GM08714 (cell line): ENCODE data around the gene TNIP3.
A peak's percentile ranks its signal among the peaks of the same experiment; 100 is the strongest.

Experiments used
- H3K4me3 ChIP-seq: fragments of 200-500 bp; sonication (Bioruptor generic); 2 replicates; pipeline ENCODE4 v1.5.1; 2014; ENCODE audit warnings: mild to moderate bottlenecking, low read length, inconsistent platforms
- ZNF274 ChIP-seq: IDR thresholded peaks from 2 replicates; pipeline ENCODE4 v1.6.1; 2012; ENCODE audit warnings: mild to moderate bottlenecking, low read depth, low read length

TNIP3 gene

DNA sequence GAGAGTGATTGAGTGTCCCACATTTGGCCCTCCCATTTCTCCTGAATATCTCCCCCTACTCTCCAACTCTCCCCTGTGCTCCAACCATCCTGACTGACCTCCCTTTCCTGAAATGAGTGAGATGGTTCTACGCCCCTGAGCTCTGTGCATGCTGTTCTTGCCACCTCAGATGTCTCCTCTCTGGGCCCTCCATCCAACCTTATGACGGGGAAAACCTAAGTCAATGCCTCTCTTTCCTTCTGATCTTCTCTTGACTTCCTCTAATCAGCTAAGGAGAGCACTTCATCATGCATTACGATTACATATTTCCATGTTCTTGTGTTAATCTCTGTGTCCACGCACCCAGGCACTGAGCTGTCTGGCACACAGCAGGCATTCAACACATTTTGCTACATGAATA is 1.1 kb upstream of the TNIP3 start:
- TF ChIP-seq ZNF274 = no peak
- no peak overlapping the region for H3K4me3 ChIP-seq

DNA sequence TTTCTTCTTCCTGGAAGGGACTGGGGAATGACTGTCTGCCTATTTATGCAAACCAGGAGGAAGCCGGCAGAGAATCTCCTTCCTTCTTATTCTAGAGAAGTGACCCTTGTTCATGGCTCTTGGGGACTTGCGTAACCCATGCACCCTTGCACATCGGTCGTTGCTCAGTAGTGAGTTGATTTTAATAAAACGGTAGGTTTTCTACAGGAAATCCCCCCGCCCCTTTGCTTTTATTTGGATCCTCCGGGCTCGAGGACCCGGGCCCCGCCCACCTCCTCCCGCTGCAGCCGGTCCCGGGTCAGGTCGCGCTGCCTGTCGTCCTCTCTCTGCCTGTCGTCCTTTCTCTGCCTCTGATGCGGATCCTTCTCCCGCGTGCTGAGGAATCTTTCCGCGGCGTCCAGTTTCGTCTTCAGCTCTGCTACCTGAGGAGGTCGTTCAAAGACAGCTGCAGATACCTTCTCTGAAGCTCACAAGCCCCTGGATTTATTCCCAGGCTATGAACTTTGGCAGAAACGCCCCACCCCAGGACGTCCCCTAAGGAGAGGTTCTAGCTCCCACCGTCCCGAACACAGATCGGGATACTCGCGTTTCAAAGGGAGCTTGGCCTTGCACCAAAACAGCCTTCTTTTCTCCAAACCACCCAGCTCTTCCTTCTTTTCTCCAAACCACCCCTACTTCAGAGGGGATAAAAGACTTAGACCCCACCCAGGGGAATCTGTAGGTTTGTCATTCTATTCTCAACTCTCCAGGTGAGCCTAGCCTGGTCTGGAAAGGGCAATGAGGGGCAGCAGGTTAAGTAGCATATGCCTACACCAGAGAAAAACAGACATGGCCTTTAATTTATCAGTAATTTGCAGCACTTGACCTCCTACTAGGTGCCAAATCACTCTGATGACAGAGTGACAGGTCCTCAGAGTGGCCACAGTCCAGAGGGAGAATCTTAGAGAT is 7.0 kb downstream of the TNIP3 start:
- peak overlapping the region; percentile 37; the same call in 1 of the 2 replicates for H3K4me3 ChIP-seq
- TF ChIP-seq ZNF274 = no peak

GRCh38 chr4:121155893-121156292 is 8.2 kb downstream of the TNIP3 start:
- H3K4me3 ChIP-seq = no peak overlapping the region
- no peak for TF ChIP-seq ZNF274

- H3K4me3 ChIP-seq = no peak overlapping the region
- no peak for TF ChIP-seq ZNF274
Measured at GRCh38 chr4:121154103-121154515, 10.0 kb downstream of the TNIP3 start.

GRCh38 chr4:121151942-121152341 is 12.2 kb downstream of the TNIP3 start:
- TF ChIP-seq ZNF274 = no peak
- H3K4me3 ChIP-seq = no peak overlapping the region

DNA sequence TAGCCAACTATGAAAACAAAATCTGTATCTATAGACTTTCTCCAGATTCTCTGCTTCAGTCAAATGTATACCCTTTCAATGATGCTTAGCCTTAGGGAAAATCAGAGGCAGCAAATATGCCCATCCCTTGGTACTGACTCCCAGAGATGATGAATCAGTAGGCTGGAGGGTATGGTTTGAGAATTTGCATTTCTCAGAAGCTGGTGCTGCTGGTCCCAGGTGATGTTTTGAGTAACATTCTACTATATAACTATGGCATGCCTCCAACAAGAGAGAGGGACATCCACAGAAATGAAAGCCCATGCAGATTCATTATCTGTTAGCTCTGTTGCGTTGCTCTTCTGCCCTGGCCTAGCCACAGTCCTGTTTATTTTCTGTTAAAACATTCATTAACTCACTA is 13.6 kb downstream of the TNIP3 start:
- TF ChIP-seq ZNF274 = no peak
- H3K4me3 ChIP-seq = no peak overlapping the region

- no peak overlapping the region for H3K4me3 ChIP-seq
- no peak for TF ChIP-seq ZNF274
Measured at GRCh38 chr4:121150003-121150402, 14.1 kb downstream of the TNIP3 start.

DNA sequence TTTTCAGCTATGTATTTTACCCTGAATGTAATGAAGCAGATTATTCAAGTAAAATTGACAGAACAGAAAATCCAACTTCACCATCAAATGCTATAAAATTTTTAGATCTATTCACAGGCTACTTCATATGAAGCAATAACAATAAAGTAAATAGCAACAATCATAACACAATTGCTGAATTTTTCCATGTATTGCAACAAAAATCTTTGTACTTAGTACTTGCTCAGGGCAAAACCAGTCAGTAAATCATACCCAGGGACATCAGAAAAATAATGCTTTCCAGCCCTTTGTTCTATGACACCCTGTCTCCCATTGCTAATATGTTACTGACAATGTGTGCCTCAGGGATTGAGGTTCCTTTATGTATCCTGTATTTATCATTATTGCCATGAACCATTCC is 15.5 kb downstream of the TNIP3 start:
- H3K4me3 ChIP-seq = no peak overlapping the region
- no peak for TF ChIP-seq ZNF274

- no peak overlapping the region for H3K4me3 ChIP-seq
- TF ChIP-seq ZNF274 = no peak
Measured at GRCh38 chr4:121148000-121148399, 16.1 kb downstream of the TNIP3 start.

DNA sequence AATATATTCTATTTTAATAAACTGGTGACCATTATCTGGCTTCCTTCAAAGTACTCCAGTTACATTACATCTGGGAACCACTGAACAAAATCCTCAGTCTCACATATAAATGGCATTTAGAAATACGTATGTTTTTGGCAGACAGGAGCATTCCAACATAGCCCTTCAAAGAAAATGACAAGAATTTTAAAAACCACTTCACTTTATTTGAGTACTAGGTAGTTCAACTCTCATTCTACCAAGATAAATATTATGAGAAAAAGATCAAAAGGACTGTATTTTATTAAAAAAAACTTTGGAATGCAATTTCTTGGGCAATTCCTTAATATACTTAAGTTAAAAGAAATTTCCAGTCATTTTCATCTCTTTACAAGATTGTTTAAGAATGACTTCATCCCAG is 17.6 kb downstream of the TNIP3 start:
- no peak overlapping the region for H3K4me3 ChIP-seq
- TF ChIP-seq ZNF274 = no peak

- TF ChIP-seq ZNF274 = no peak
- H3K4me3 ChIP-seq = no peak overlapping the region
Measured at GRCh38 chr4:121145430-121145829, 18.7 kb downstream of the TNIP3 start.

GRCh38 chr4:121144021-121144420 is 20.1 kb downstream of the TNIP3 start:
- no peak for TF ChIP-seq ZNF274

DNA sequence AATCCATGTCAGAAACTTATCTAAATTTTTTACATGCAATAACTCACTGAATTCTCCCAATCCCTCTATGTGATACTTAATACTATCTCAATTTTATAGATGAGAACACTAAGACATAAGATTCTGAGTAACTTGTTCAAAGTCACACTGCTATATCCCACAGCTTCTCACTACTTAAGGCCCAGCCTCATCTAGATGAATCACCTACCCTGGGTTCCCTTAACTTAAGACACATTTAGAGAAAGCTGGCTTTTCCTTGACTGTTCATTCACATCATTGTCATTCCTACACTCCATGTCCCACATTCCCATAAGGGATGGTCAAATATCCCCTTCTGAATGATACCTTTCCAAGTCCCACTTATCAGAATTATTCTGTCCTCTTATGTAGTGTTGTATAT is 21.0 kb downstream of the TNIP3 start:
- no peak for TF ChIP-seq ZNF274
- H3K4me3 ChIP-seq = no peak overlapping the region

More at GRCh38 chr4:121144021-121144420, 20.1 kb downstream of the TNIP3 start:
- no peak overlapping the region for H3K4me3 ChIP-seq

DNA sequence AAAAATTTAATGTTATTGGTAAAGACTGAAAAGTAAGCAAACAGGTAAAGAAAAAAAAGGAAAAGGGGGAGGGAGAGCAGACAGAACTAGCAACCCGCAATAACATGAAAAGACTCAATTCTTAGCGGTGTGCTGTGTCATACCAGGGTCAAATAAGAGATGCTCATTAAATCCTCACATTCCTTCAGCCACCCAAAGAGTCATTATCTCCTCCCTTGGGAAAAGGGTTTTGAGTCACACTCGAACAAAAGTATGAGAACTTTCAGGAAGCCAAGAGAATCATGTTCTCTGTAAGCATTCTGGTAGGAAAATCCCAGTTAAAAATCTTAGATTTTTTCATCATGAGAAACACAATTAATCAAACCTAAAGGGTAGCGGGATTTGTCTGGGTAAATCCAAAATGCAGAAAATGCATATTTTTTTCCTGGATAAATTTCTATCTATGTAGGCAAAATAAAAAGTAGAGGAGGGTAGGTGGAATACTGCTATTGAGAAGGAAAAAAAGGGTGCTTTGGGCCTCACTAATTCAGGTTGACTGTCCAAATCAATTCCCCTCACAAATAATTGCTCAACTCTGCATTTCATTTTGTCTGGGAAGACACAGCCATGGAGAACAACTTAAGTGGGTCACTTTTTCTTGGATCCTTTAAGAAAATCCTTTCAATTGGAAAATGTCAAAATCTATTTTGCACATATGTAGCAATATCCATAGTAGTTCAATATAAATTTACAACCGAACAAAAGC is 23.2 kb downstream of the TNIP3 start:
- TF ChIP-seq ZNF274 = no peak
- no peak overlapping the region for H3K4me3 ChIP-seq
